Measurements from ENCODE around the gene RASA3. TPM values are rescaled to one million over a fixed set of nuclear protein-coding genes. Genes with fewer than 3 reads are reported as not detected.

RASA3 gene
- total RNA-seq, 1 experiment from 2014 or later: 9.1 TPM

DNA sequence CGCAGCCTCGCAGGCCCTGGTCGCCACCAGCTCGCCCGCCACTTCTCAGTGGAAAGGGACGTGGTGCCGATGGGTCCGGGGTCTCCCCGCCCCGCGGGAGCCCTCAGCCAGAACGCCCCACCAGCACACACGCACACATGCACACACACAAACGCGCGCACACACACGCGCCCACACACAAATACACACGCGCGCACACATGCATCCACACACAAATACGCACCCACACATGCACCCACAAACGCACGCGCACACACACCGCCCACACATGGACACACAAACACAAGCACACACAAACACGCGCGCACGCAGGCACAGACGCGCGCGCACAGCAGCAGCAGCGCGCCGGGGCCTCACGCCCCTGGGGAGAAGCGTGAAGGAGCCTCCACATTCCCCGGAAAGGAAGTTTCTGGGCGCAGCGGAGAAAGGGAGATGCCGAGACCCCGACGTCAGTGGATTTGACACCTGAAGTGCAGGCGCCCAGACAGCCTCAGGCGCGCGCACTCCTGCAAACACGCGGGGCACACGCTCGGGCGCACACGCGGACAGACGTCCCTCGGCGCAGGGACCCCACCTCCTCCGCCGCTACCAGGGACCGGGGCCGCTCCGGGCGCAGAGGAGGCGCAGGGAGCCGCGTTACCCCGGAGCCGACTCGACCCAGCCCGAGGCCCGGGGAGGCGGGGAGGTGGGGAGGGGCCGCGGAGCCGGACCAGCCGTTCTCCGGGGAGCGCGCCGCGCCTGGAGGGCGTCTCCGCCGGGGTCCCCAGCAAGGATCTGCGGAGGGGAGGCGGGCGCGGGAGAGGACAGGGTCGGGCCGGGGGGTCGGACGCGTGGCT lies 622 bp downstream of the RASA3 start:
- DNase-seq (ENCODE audit: unreplicated experiment): no peak
- ChIA-PET POLR2A (interaction anchor here (1.7 kb wide), 1 partner anchor 66 kb away, joined by 10 read pairs; no protein-coding TSS in a partner anchor), CTCF (no interaction called here)
- TF ChIP-seq, protein P1, sequence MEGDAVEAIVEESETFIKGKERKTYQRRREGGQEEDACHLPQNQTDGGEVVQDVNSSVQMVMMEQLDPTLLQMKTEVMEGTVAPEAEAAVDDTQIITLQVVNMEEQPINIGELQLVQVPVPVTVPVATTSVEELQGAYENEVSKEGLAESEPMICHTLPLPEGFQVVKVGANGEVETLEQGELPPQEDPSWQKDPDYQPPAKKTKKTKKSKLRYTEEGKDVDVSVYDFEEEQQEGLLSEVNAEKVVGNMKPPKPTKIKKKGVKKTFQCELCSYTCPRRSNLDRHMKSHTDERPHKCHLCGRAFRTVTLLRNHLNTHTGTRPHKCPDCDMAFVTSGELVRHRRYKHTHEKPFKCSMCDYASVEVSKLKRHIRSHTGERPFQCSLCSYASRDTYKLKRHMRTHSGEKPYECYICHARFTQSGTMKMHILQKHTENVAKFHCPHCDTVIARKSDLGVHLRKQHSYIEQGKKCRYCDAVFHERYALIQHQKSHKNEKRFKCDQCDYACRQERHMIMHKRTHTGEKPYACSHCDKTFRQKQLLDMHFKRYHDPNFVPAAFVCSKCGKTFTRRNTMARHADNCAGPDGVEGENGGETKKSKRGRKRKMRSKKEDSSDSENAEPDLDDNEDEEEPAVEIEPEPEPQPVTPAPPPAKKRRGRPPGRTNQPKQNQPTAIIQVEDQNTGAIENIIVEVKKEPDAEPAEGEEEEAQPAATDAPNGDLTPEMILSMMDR (IDR thresholded peaks at IDR 0.05; ENCODE audit: unreplicated experiment): no peak
- Mint-ChIP-seq H3K27ac (ENCODE audit: low read depth, unreplicated experiment) (peak overlapping the region; percentile 69), H3K4me3 (ENCODE audit: unreplicated experiment) (peak overlapping the region; percentile 89), H3K9me3 (ENCODE audit: unreplicated experiment) (no peaks in the 10 kb centered on the region), H3K4me1 (ENCODE audit: insufficient read depth, unreplicated experiment) (peaks cover 10% of the 10 kb centered on the region), H3K36me3 (ENCODE audit: insufficient read depth, unreplicated experiment) (peaks cover 6% of the 10 kb centered on the region), H3K27me3 (ENCODE audit: insufficient read depth, unreplicated experiment) (no peaks in the 10 kb centered on the region)
- intact Hi-C loops (cut with micrococcal nuclease): loop anchor here (1.0 to 5.0 kb wide), 2 partner anchors 68 to 96 kb away; no protein-coding TSS in a partner anchor
- BruUV-seq (replicated peaks): no TSS peak

- peaks cover 17% of the 10 kb centered on the region for H3K4me1 Mint-ChIP-seq (ENCODE audit: insufficient read depth, unreplicated experiment)
- no peaks in the 10 kb centered on the region for H3K27me3 Mint-ChIP-seq (ENCODE audit: insufficient read depth, unreplicated experiment)
- H3K36me3 Mint-ChIP-seq (ENCODE audit: insufficient read depth, unreplicated experiment): peaks cover 6% of the 10 kb centered on the region
- DNase-seq (ENCODE audit: unreplicated experiment): peak; percentile 62
- H3K27ac Mint-ChIP-seq (ENCODE audit: low read depth, unreplicated experiment): peak overlapping the region; percentile 69
- BruUV-seq (replicated peaks): TSS peak; percentile 49
- H3K4me3 Mint-ChIP-seq (ENCODE audit: unreplicated experiment): peak overlapping the region; percentile 89
- H3K9me3 Mint-ChIP-seq (ENCODE audit: unreplicated experiment): no peaks in the 10 kb centered on the region
- POLR2A ChIA-PET: interaction anchor here (1.7 kb wide), 1 partner anchor 65 kb away, joined by 10 read pairs; no protein-coding TSS in a partner anchor
- TF ChIP-seq, protein P1 (IDR thresholded peaks at IDR 0.05; ENCODE audit: unreplicated experiment): no peak
- CTCF ChIA-PET: no interaction called here
- intact Hi-C loops (cut with micrococcal nuclease): loop anchor here (1.0 to 5.0 kb wide), 2 partner anchors 67 to 96 kb away; no protein-coding TSS in a partner anchor
Observed at GRCh38 chr13:114130837-114131582, 1.4 kb downstream of the RASA3 start.

- Mint-ChIP-seq H3K4me1 (ENCODE audit: insufficient read depth, unreplicated experiment) (peaks cover 19% of the 10 kb centered on the region), H3K27me3 (ENCODE audit: insufficient read depth, unreplicated experiment) (no peaks in the 10 kb centered on the region), H3K9me3 (ENCODE audit: unreplicated experiment) (no peaks in the 10 kb centered on the region), H3K27ac (ENCODE audit: low read depth, unreplicated experiment) (peak overlapping the region; percentile 69), H3K4me3 (ENCODE audit: unreplicated experiment) (peak overlapping the region; percentile 89), H3K36me3 (ENCODE audit: insufficient read depth, unreplicated experiment) (peaks cover 6% of the 10 kb centered on the region)
- POLR2A ChIA-PET: interaction anchor here (1.7 kb wide), 1 partner anchor 65 kb away, joined by 10 read pairs; no protein-coding TSS in a partner anchor
- TF ChIP-seq, protein P1 (IDR thresholded peaks at IDR 0.05; ENCODE audit: unreplicated experiment): no peak
- no peak for DNase-seq (ENCODE audit: unreplicated experiment)
- CTCF ChIA-PET: interaction anchor here (0.6 kb wide), 1 partner anchor 468 kb away, joined by 3 read pairs; no protein-coding TSS in a partner anchor
- intact Hi-C loops (cut with micrococcal nuclease): loop anchor here (5.0 kb wide), 1 partner anchor 97 kb away; no protein-coding TSS in a partner anchor
- no TSS peak for BruUV-seq (replicated peaks)
Observed at GRCh38 chr13:114130131-114130836, 2.1 kb downstream of the RASA3 start.

Data from MCF 10A (cell line).